Aorta (tissue), 5 donors: ENCODE data around the gene SLC27A5. TPM values are rescaled to one million over a fixed set of nuclear protein-coding genes. Genes with fewer than 3 reads are reported as not detected.
"Not testable (repeated sequence)": the region's sequence is repeated elsewhere in the genome, so short reads cannot be mapped to it uniquely, and the experiment has no call there.

Source experiments
- ATAC-seq: fragments of 200-7000 bp; cut with Tn5 transposase; one replicate; pipeline ENCODE4 v1.9.1; 2022; ENCODE audit warnings: moderate library complexity; ENCODE audit not compliant: low FRiP score
- DNase-seq, 2 donors: peaks; one replicate each; pipeline ENCODE4 v3.0.0-alpha.2; 2020
- H3K27ac ChIP-seq, 2 donors: one replicate each; pipeline ENCODE4 v1.5.1; 2013; ENCODE audit warnings: low read length in 2 of 2, mild to moderate bottlenecking in 2 of 2, moderate library complexity in 2 of 2, control low read depth in 1 of 2, inconsistent platforms in 1 of 2, low read depth in 1 of 2
- H3K27me3 ChIP-seq, 2 donors: one replicate each; pipeline ENCODE4 v1.6.1; 2013; ENCODE audit warnings: control low read depth in 1 of 2, low read length in 1 of 2, mild to moderate bottlenecking in 1 of 2, moderate library complexity in 1 of 2; ENCODE audit not compliant: insufficient read depth in 2 of 2, control insufficient read depth in 1 of 2
- H3K36me3 ChIP-seq, 2 donors: one replicate each; pipeline ENCODE4 v1.6.1; 2013; ENCODE audit warnings: control low read depth in 1 of 2, low read length in 1 of 2, mild to moderate bottlenecking in 1 of 2; ENCODE audit not compliant: insufficient read depth in 2 of 2, control insufficient read depth in 1 of 2
- H3K4me1 ChIP-seq, 2 donors: one replicate each; pipeline ENCODE4 v1.6.1; 2013; ENCODE audit warnings: low read length in 2 of 2, control low read depth in 1 of 2, mild to moderate bottlenecking in 1 of 2, moderate library complexity in 1 of 2; ENCODE audit not compliant: insufficient read depth in 2 of 2, control insufficient read depth in 1 of 2
- H3K4me3 ChIP-seq, 2 donors: one replicate each; pipeline ENCODE4 v1.5.1; 2013; ENCODE audit warnings: low read length in 2 of 2, control low read depth in 1 of 2, mild to moderate bottlenecking in 1 of 2
- H3K9me3 ChIP-seq: one replicate; pipeline ENCODE4 v1.6.1; 2013; ENCODE audit warnings: mild to moderate bottlenecking, low read length; ENCODE audit not compliant: control insufficient read depth
- WGBS, 2 donors: extraction: QIAGEN DNeasy Blood & Tissue Kit; methylation state at CpG; one replicate each; pipeline ENCODE4 v1.1.7; 2013; 5-methylcytosine and 5-hydroxymethylcytosine counted together
- intact Hi-C, 2 donors: fragments of 100-400 bp; cut with DNase I; formaldehyde crosslinking; loops; one replicate each; pipeline versions ENCODE4 v1.14.2 to v1.15.0; 2022
- polyA plus RNA-seq, 2 donors: library from polyadenylated mRNA; stranded (reverse); fragments of 200-250 nt; gene quantifications; one replicate each; pipeline ENCODE4 v1.2.3, GENCODE V29; 2013
- total RNA-seq, 2 donors: library from RNA; stranded (reverse); fragmentation: NEBNext Ultra II Directional; extraction: Animal tissue kit (Norgen Biotek cat#: 25700); gene quantifications; one replicate each; pipeline ENCODE4 v1.2.1, GENCODE V29; 2021
- donor health status: healthy with polysubstance abuse.
- donor health status: Bipolar disorder and iron deficiency.
- donor health status: DM: no; HTN: no; CAD: no.
- donor health status: DM: no; HTN: no; CAD: no.
- donor health status: DM: yes; HTN: yes; CAD: no.

SLC27A5 gene
- total and polyA plus RNA-seq, 4 donors = 8.1 to 24.6 (median 11.1) TPM

DNA sequence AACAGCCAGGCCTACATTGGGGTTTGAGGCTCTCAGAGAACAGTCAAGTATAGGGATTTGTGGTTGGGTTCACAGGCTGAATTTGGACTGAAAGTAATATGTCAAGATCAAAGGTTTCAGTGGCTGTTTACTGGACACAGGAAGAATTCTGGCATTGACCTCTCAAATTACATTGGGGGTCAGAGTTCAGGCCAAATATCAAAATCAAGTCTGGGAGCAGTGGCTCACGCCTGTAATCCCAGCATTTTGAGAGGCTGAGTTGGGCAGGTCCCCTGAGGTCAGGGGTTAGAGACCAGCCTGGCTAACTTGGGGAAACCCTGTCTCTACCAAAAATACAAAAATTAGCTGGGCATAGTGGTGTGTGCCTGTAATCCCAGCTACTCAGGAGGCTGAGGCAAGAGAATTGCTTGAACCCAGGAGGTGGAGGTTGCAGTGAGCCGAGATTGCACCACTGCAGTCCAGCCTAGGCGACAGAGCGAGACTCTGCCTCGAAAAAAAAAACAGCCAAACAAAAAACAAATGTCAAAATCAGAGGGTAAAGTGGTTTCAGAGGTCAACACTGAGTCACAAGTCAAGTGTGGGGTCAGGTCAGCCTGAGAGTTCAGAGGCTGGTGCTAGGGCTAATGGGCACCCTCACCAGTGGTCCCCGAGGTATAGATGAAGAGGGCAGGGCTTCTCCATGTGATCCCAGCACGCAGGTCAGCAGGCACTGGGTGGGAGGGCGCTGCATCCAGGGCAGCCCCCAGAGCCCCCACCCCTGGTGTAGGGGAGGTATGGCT is 1.5 kb downstream of the SLC27A5 start:
- Histone ChIP-seq H3K36me3 (no peaks in the 10 kb centered on the region), H3K27ac (no peak overlapping the region), H3K4me1 (no peaks in the 10 kb centered on the region), H3K9me3 (no peaks in the 10 kb centered on the region), H3K27me3 (no peaks in the 10 kb centered on the region), H3K4me3 (no peak overlapping the region)
- intact Hi-C loops = no loop called here
- WGBS, 2 donors = 79% methylated on average over 8 of the region's 8 CpGs
- ATAC-seq (no peak), DNase-seq (no peak)

DNA sequence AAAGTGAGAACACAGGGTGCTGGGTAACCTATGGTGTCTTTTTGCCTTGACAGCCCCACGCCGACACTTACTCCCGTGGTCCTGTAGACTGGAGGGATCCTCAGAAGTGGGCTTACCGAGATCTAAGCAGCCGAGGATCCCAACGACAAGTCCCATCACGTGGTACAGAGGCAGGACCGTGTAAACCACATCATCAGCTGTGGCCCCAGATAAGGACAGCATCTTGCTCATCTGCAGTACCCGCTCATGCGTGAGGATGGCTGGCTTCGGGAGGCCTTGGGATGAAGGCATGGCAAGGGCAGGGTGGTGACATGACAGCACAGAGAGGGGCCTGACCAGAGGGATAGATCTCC is 2.1 kb downstream of the SLC27A5 start:
- DNase-seq = no peak
- ATAC-seq = no peak
- Histone ChIP-seq H3K27ac (no peak overlapping the region), H3K27me3 (no peaks in the 10 kb centered on the region), H3K4me3 (no peak overlapping the region), H3K9me3 (no peaks in the 10 kb centered on the region), H3K4me1 (no peaks in the 10 kb centered on the region), H3K36me3 (no peaks in the 10 kb centered on the region)
- 83 to 88% methylated on average over 11 of the region's 11 CpGs for WGBS, 2 donors
- intact Hi-C loops = no loop called here

DNA sequence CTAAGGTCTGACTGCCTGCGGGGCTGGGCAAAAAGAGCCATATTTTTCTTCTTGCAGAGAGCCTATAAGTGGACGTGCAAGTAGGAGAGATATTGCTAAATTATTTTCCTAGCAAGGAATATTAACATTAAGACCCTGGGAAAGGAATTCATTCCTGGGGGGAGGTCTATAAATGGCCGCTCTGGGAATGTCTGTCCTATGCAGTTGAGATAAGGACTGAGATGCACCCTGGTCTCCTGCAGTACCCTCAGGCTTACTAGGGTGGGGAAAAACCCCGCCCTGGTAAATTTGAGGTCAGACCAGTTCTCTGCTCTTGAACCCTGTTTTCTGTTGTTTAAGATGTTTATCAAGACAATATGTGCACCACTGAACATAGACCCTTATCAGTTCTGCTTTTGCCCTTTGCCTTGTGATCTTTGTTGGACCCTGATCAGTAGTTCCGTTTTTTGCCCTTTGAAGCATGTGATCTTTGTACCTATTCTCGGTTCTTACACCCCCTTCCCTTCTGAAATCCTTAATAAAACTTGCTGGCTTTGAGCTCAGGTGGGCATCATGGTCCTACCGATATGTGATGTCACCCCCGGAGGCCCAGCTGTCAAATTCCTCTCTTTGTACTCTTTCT is 4.1 kb downstream of the SLC27A5 start:
- DNase-seq, H3K9me3 ChIP-seq, intact Hi-C loops, H3K27me3 ChIP-seq, H3K4me3 ChIP-seq, H3K4me1 ChIP-seq, H3K36me3 ChIP-seq, ATAC-seq, H3K27ac ChIP-seq: not testable (repeated sequence)
- WGBS, 2 donors = 58 to 72% methylated on average over 7 to 8 of the region's 8 CpGs

GRCh38 chr19:58500242-58500641 is 11.6 kb downstream of the SLC27A5 start:
- WGBS, 2 donors = 88 to 94% methylated on average over 14 of the region's 14 CpGs
- DNase-seq = no peak
- no peak overlapping the region for H3K27ac ChIP-seq
- no peaks in the 10 kb centered on the region for H3K4me1 ChIP-seq
- intact Hi-C loops = no loop called here
- no peaks in the 10 kb centered on the region for H3K36me3 ChIP-seq
- no peak for ATAC-seq
- no peak overlapping the region for H3K4me3 ChIP-seq
- no peaks in the 10 kb centered on the region for H3K9me3 ChIP-seq
- no peaks in the 10 kb centered on the region for H3K27me3 ChIP-seq

- 1 to 2% methylated on average over 60 of the region's 60 CpGs for whole genome bisulfite sequencing, 2 donors
- Histone ChIP-seq H3K36me3 (no peaks in the 10 kb centered on the region), H3K4me3 (peak overlapping the region in 1 of 2 donors; percentile 40), H3K9me3 (no peaks in the 10 kb centered on the region), H3K4me1 (no peaks in the 10 kb centered on the region), H3K27ac (no peak overlapping the region), H3K27me3 (no peaks in the 10 kb centered on the region)
- intact Hi-C loops = loop anchor here in 1 of 2 donors (1.0 kb wide), 1 partner anchor 20 kb away; the partner anchor contains the start of gene ZBTB45
- ATAC-seq = peak; percentile 97
- DNase-seq = peak; percentile 100
Observed at GRCh38 chr19:58499021-58499927, 12.5 kb downstream of the SLC27A5 start.

DNA sequence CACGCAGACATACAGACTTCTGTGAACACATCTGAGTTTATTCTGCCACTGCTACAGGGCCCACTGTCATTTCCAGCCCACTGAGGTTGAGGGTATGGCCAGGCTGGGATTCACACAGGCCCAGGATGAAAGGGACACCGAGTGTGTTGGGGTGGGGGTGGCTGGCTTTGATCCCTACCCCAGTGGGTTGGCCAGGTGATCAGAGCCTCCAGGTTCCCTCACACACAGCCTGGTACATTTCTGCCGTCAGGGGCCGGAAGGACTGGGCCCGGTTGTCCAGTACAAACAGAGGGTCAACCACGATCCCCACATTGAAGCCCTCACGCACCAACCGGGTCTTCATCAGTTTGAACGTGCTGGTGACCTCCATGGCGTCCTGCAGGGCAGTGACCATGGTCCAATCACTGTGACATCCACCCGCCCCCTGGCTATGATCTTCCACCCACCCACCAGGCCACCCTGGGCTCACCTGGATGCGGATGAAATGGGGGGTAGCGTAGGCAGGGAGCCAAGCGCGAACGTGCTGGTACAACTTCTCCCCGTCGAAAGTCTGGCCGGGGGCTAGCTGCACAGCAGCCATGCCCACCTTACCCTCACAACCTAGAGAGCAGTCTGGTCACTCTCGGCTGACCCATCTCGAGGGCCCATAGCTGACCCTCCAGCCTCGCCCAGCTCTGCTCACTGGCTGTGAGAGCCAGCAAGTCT is 13.3 kb downstream of the SLC27A5 start:
- Histone ChIP-seq H3K4me1 (no peaks in the 10 kb centered on the region), H3K9me3 (no peaks in the 10 kb centered on the region), H3K36me3 (no peaks in the 10 kb centered on the region), H3K27me3 (no peaks in the 10 kb centered on the region), H3K4me3 (peak overlapping the region in 1 of 2 donors; percentile 40), H3K27ac (no peak overlapping the region)
- intact Hi-C loops = loop anchor here in 1 of 2 donors (1.0 kb wide), 1 partner anchor 21 kb away; the partner anchor contains the start of gene ZBTB45
- ATAC-seq = peak; percentile 17
- peak in 1 of 2 donors; percentile 58 for DNase-seq
- 59 to 62% methylated on average over 22 of the region's 22 CpGs for WGBS, 2 donors

DNA sequence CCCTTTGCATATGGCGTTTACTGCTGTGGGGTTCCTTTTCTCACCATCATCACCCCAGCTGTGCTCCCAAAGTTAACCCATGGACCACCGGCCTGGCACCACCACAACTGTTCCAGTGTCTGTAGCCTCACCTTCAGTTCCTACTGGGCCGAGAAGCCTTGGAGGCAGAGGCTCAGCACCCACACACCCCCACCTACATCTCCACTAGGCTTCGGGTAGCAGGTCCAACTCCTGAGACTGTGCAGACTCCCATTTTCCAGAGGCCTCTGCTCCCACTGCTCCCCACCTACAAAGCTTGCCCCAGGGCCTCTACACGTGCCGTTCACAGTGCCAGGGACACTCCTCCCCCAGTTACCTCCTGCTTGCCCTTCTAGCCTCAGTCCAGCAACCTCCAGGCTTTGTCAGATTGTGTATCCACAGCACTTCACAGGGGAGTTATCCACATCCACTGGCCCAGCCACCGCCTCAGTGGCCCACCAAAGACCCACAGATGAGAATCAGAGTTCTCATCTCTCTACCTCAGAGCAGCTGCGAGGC is 14.1 kb downstream of the SLC27A5 start:
- H3K27ac ChIP-seq = no peak overlapping the region
- WGBS, 2 donors = 79 to 83% methylated on average over 8 of the region's 8 CpGs
- H3K4me1 ChIP-seq = no peaks in the 10 kb centered on the region
- ATAC-seq = no peak
- H3K27me3 ChIP-seq = no peaks in the 10 kb centered on the region
- H3K36me3 ChIP-seq = no peaks in the 10 kb centered on the region
- H3K9me3 ChIP-seq = no peaks in the 10 kb centered on the region
- intact Hi-C loops = no loop called here
- H3K4me3 ChIP-seq = no peak overlapping the region
- DNase-seq = no peak

GRCh38 chr19:58492265-58492664 is 19.5 kb downstream of the SLC27A5 start:
- Histone ChIP-seq H3K9me3 (no peaks in the 10 kb centered on the region), H3K36me3 (no peaks in the 10 kb centered on the region), H3K27ac (no peak overlapping the region), H3K4me3 (no peak overlapping the region), H3K27me3 (no peaks in the 10 kb centered on the region), H3K4me1 (no peaks in the 10 kb centered on the region)
- WGBS, 2 donors = 91% methylated on average over 14 of the region's 14 CpGs
- intact Hi-C loops = no loop called here
- ATAC-seq (no peak), DNase-seq (no peak)
